ENCODE measurements around the gene CTNNA3. TPM values are rescaled to one million over a fixed set of nuclear protein-coding genes. Genes with fewer than 3 reads are reported as not detected.

CTNNA3 gene
- total RNA-seq, 1 experiment from 2014 or later = 0.85 TPM

DNA sequence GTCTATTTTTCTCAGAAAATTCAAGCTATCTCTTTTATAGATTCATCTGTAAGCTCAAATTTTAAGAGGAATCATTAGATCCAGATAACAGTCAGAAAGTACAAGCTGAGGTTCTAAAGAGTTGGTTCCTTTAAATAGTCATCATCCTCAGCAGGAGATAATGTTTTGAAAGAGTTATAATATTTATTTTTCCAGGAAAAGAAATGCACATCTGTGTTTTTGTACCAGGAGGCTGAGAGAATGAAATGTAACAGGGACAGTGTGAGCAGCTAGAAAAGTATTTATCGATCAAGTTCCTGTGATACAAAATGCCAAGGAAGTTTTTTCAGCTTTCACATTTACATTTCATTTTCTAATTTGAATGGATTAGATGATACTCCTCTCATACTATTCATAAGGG is 890.4 kb downstream of the CTNNA3 start:
- intact Hi-C loops (cut with micrococcal nuclease; ENCODE audit: unreplicated experiment) (no loop called here), in situ Hi-C loops (cut with HindIII; ENCODE audit: low pct_unique_long_range_greater_than_20kb, low sequenced_read_pairs) (no loop called here)
- no peak for DNase-seq (ENCODE audit: low read depth, low spot score)
- no peak for TF ChIP-seq SIN3A (IDR thresholded peaks at IDR 0.05; ENCODE audit: borderline replicate concordance, insufficient read depth, low read depth, low read length)
- TF ChIP-seq TCF7L2 (IDR thresholded peaks at IDR 0.05; ENCODE audit: low read depth, low read length) = no peak
- TF ChIP-seq, protein P1, sequence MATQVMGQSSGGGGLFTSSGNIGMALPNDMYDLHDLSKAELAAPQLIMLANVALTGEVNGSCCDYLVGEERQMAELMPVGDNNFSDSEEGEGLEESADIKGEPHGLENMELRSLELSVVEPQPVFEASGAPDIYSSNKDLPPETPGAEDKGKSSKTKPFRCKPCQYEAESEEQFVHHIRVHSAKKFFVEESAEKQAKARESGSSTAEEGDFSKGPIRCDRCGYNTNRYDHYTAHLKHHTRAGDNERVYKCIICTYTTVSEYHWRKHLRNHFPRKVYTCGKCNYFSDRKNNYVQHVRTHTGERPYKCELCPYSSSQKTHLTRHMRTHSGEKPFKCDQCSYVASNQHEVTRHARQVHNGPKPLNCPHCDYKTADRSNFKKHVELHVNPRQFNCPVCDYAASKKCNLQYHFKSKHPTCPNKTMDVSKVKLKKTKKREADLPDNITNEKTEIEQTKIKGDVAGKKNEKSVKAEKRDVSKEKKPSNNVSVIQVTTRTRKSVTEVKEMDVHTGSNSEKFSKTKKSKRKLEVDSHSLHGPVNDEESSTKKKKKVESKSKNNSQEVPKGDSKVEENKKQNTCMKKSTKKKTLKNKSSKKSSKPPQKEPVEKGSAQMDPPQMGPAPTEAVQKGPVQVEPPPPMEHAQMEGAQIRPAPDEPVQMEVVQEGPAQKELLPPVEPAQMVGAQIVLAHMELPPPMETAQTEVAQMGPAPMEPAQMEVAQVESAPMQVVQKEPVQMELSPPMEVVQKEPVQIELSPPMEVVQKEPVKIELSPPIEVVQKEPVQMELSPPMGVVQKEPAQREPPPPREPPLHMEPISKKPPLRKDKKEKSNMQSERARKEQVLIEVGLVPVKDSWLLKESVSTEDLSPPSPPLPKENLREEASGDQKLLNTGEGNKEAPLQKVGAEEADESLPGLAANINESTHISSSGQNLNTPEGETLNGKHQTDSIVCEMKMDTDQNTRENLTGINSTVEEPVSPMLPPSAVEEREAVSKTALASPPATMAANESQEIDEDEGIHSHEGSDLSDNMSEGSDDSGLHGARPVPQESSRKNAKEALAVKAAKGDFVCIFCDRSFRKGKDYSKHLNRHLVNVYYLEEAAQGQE (IDR thresholded peaks at IDR 0.05; ENCODE audit: insufficient read depth in 1 of 2, low read depth in 2 of 2, low read length in 1 of 2) = no peak
- Histone ChIP-seq H3K36me3 (ENCODE audit: control insufficient read depth, insufficient read depth, low read length) (no peaks in the 10 kb centered on the region), H3K4me1 (ENCODE audit: control insufficient read depth, insufficient read depth, low read length) (no peaks in the 10 kb centered on the region), H3K9me3 (ENCODE audit: control insufficient read depth, insufficient read depth, low read depth, low read length) (no peaks in the 10 kb centered on the region), H3K4me3 (ENCODE audit: low read depth in 2 of 2, low read length in 2 of 2) (no peak overlapping the region), H3K27ac (ENCODE audit: low read length) (no peak overlapping the region), H3K27me3 (ENCODE audit: control insufficient read depth, insufficient read depth, low read length) (no peaks in the 10 kb centered on the region)
- CTCF ChIA-PET = no interaction called here
- no peak for ATAC-seq
- no TSS peak for BruUV-seq (replicated peaks)
- POLR2A ChIA-PET = no interaction called here

DNA sequence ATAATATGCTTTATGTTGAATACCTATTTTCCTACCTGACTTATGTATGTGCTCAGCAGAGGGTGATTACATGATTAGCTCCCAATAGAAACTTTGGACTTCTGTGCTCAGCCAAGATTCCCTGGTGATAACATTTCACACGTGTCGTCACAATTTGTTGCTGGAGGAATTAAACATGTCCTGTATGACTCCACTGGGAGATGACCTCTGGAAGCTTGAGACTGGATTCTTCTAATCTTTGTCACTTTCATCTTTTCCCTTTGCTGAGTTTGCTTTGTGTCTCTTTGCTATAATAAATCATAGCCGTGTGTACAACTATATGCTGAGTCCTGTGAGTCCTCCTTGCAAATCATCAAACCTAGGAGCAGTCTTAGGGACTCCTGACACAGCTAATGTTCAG is 891.0 kb downstream of the CTNNA3 start:
- ChIA-PET CTCF (no interaction called here), POLR2A (no interaction called here)
- intact Hi-C loops (cut with micrococcal nuclease; ENCODE audit: unreplicated experiment) = no loop called here
- H3K27ac ChIP-seq (ENCODE audit: low read length) = no peak overlapping the region
- in situ Hi-C loops (cut with HindIII; ENCODE audit: low pct_unique_long_range_greater_than_20kb, low sequenced_read_pairs) = no loop called here
- BruUV-seq (replicated peaks) = no TSS peak
- DNase-seq (ENCODE audit: low read depth, low spot score) = no peak
- H3K36me3 ChIP-seq (ENCODE audit: control insufficient read depth, insufficient read depth, low read length) = no peaks in the 10 kb centered on the region
- ATAC-seq = no peak
- TF ChIP-seq, protein P2, sequence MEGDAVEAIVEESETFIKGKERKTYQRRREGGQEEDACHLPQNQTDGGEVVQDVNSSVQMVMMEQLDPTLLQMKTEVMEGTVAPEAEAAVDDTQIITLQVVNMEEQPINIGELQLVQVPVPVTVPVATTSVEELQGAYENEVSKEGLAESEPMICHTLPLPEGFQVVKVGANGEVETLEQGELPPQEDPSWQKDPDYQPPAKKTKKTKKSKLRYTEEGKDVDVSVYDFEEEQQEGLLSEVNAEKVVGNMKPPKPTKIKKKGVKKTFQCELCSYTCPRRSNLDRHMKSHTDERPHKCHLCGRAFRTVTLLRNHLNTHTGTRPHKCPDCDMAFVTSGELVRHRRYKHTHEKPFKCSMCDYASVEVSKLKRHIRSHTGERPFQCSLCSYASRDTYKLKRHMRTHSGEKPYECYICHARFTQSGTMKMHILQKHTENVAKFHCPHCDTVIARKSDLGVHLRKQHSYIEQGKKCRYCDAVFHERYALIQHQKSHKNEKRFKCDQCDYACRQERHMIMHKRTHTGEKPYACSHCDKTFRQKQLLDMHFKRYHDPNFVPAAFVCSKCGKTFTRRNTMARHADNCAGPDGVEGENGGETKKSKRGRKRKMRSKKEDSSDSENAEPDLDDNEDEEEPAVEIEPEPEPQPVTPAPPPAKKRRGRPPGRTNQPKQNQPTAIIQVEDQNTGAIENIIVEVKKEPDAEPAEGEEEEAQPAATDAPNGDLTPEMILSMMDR (IDR thresholded peaks at IDR 0.05) = no peak
- TF ChIP-seq, protein P1 (IDR thresholded peaks at IDR 0.05; ENCODE audit: insufficient read depth in 1 of 2, low read depth in 2 of 2, low read length in 1 of 2) = no peak
- no peak for TF ChIP-seq POLR2AphosphoS5 (IDR thresholded peaks at IDR 0.05; ENCODE audit: low read depth, low read length)
- TF ChIP-seq TCF7L2 (IDR thresholded peaks at IDR 0.05; ENCODE audit: low read depth, low read length) = no peak
- H3K9me3 ChIP-seq (ENCODE audit: control insufficient read depth, insufficient read depth, low read depth, low read length) = no peaks in the 10 kb centered on the region
- no peaks in the 10 kb centered on the region for H3K4me1 ChIP-seq (ENCODE audit: control insufficient read depth, insufficient read depth, low read length)
- H3K4me3 ChIP-seq (ENCODE audit: low read depth in 2 of 2, low read length in 2 of 2) = no peak overlapping the region
- no peaks in the 10 kb centered on the region for H3K27me3 ChIP-seq (ENCODE audit: control insufficient read depth, insufficient read depth, low read length)
